Mucosa of descending colon (tissue), 3 donors: ENCODE measurements around the gene PITHD1. TPM values are rescaled to one million over a fixed set of nuclear protein-coding genes. Genes with fewer than 3 reads are reported as not detected.

Source experiments
- ATAC-seq: fragments of 200-7000 bp; cut with Tn5 transposase; one replicate; pipeline ENCODE4 v1.9.1; 2020; ENCODE audit warnings: mild to moderate bottlenecking, moderate library complexity
- DNase-seq, 3 donors: peaks; one replicate each; pipeline ENCODE4 v3.0.0-alpha.2; 2020
- H3K36me3 ChIP-seq: fragments of 200-600 bp; one replicate; pipeline ENCODE4 v1.8.0; 2021; ENCODE audit warnings: low read depth, mild to moderate bottlenecking
- H3K4me1 ChIP-seq: fragments of 200-600 bp; one replicate; pipeline ENCODE4 v1.8.0; 2021; ENCODE audit warnings: low read depth, mild to moderate bottlenecking
- H3K4me3 ChIP-seq: fragments of 200-600 bp; one replicate; pipeline ENCODE4 v1.8.0; 2021; ENCODE audit warnings: mild to moderate bottlenecking
- H3K9me3 ChIP-seq: fragments of 200-600 bp; one replicate; pipeline ENCODE4 v1.8.0; 2021; ENCODE audit warnings: mild to moderate bottlenecking
- intact Hi-C, 2 donors: fragments of 100-400 bp; cut with DNase I in 1 of 2; cut with micrococcal nuclease in 1 of 2; formaldehyde crosslinking; loops; one replicate each; pipeline versions ENCODE4 v1.11.0 to v1.11.1; 2022; cut with DNase I, micrococcal nuclease
- total RNA-seq, 3 donors: library from RNA; stranded (reverse); fragmentation: NEBNext Ultra II Directional in 2 of 3; extraction: Animal tissue kit (Norgen Biotek cat#: 25700) in 2 of 3; gene quantifications; one replicate each; pipeline versions ENCODE4 v1.2.1 to v1.2.4, GENCODE V29; 2021 to 2023
- TF ChIP-seq, protein P1 (sequence below): fragments of 200-600 bp; IDR thresholded peaks from one replicate; pipeline ENCODE4 v1.8.0; 2022; ENCODE audit warnings: antibody characterized with exemption, mild to moderate bottlenecking
- donor health status: DM: no; HTN: no; CAD: no; lungs with moderate emphysema.
- donor health status: DM: no; HTN: no; CAD: no.
- donor health status: DM: no; HTN: yes; CAD: no.

Gene PITHD1
- total RNA-seq, 3 donors from 2014 or later, result 38.9 to 53.2 (median 39.6) TPM

DNA sequence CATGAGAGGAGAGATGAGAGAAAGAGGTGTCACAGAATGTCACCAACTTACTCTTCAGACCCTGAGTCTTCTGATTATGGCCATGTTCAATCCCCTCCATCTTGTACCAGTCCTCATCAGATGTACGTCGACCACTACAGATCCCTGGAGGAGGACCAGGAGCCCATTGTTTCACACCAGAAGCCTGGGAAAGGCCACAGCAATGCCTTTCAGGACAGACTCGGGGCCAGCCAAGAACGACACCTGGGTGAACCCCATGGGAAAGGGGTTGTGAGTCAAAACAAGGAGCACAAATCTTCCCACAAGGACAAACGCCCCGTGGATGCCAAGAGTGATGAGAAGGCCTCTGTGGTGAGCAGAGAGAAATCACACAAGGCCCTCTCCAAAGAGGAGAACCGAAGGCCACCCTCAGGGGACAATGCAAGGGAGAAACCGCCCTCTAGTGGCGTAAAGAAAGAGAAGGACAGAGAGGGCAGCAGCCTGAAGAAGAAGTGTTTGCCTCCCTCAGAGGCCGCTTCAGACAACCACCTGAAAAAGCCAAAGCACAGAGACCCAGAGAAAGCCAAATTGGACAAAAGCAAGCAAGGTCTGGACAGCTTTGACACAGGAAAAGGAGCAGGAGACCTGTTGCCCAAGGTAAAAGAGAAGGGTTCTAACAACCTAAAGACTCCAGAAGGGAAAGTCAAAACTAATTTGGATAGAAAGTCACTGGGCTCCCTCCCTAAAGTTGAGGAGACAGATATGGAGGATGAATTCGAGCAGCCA, 27.0 kb upstream of the PITHD1 start:
- intact Hi-C loops, result no loop called here
- Histone ChIP-seq H3K36me3 (peaks cover 19% of the 10 kb centered on the region), H3K9me3 (no peaks in the 10 kb centered on the region), H3K4me1 (no peaks in the 10 kb centered on the region), H3K4me3 (no peak overlapping the region)
- DNase-seq, result peak in 1 of 3 donors; percentile 61
- TF ChIP-seq, protein P1, sequence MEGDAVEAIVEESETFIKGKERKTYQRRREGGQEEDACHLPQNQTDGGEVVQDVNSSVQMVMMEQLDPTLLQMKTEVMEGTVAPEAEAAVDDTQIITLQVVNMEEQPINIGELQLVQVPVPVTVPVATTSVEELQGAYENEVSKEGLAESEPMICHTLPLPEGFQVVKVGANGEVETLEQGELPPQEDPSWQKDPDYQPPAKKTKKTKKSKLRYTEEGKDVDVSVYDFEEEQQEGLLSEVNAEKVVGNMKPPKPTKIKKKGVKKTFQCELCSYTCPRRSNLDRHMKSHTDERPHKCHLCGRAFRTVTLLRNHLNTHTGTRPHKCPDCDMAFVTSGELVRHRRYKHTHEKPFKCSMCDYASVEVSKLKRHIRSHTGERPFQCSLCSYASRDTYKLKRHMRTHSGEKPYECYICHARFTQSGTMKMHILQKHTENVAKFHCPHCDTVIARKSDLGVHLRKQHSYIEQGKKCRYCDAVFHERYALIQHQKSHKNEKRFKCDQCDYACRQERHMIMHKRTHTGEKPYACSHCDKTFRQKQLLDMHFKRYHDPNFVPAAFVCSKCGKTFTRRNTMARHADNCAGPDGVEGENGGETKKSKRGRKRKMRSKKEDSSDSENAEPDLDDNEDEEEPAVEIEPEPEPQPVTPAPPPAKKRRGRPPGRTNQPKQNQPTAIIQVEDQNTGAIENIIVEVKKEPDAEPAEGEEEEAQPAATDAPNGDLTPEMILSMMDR, result peak; percentile 41
- peak; percentile 88 for ATAC-seq

DNA sequence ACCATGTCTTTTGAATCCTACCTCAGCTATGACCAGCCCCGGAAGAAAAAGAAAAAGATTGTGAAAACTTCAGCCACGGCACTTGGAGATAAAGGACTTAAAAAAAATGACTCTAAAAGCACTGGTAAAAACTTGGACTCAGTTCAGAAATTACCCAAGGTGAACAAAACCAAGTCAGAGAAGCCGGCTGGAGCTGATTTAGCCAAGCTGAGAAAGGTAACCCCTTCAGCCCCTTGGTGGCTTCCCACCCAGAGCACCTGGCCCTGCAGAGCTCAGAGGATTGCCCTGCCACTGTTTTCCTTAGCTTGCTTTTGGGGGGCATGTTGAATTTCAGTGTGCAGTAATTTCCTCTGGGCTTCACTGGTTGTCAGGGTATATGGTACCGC, 26.4 kb upstream of the PITHD1 start:
- H3K4me3 ChIP-seq, result no peak overlapping the region
- no peaks in the 10 kb centered on the region for H3K4me1 ChIP-seq
- TF ChIP-seq, protein P1, result no peak
- H3K36me3 ChIP-seq, result peaks cover 22% of the 10 kb centered on the region
- H3K9me3 ChIP-seq, result no peaks in the 10 kb centered on the region
- intact Hi-C loops, result no loop called here
- no peak for DNase-seq
- ATAC-seq, result no peak

DNA sequence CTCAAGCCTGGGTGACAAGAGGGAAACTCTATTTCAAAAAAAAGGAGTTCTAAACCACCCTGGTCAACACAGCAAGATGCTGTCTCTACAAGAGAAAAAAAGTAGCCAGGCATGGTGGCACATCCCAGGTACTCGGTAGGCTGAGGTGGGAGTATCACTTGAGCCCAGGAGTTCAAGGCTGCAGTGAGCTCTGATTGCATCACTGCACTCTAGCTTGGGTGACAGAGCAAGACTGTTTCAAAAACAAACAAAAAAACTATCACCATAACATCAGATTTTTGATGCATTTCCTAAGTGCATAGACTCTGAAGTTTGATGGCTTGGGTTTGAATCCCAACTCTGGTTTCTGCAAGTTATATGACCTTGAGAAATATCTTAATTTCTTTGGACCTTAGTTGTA, 25.3 kb upstream of the PITHD1 start:
- TF ChIP-seq, protein P1, result no peak
- Histone ChIP-seq H3K4me1 (no peaks in the 10 kb centered on the region), H3K9me3 (no peaks in the 10 kb centered on the region), H3K4me3 (no peak overlapping the region), H3K36me3 (peaks cover 33% of the 10 kb centered on the region)
- ATAC-seq, result no peak
- no peak for DNase-seq
- intact Hi-C loops, result no loop called here

DNA sequence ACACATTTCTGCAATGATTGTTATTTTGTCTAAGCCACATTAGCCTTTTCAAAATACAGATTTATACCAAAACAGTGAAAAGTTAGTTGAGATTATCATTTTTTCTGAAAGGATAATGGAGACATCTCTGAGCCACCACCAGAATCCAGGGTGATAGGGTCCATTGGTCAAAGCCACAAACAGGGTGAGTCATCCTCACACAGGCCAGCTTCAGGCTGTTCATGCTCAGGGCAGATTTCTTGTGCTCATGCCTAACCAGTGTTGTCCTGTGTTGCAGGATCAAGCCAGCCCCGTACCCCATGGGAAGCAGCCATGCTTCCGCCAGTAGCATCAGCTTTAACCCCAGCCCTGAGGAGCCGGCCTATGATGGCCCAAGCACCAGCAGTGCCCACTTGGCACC, 21.5 kb upstream of the PITHD1 start:
- ATAC-seq, result peak; percentile 38
- intact Hi-C loops, result no loop called here
- TF ChIP-seq, protein P1, result no peak
- Histone ChIP-seq H3K9me3 (no peaks in the 10 kb centered on the region), H3K4me3 (no peak overlapping the region), H3K4me1 (no peaks in the 10 kb centered on the region), H3K36me3 (peaks cover 40% of the 10 kb centered on the region)
- no peak for DNase-seq

DNA sequence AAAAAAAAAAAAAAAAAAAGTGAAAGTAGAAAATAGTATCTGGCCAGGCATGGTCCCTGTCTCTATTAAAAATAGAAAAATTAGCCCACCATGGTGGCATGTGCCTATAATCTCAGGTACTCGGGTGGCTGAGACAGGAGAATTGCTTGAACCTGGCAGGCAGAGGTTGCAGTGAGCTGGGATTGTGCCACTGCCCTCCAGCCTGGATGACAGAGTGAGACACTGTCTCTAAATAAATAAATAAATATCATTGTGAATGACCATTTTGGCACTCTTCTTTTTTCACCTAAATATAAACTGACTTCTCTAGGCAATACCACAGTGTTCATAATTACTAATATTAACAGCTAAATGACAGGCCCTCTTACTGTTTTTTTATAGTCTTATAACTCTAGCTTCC, 20.4 kb upstream of the PITHD1 start:
- ATAC-seq (no peak), DNase-seq (no peak)
- TF ChIP-seq, protein P1, result no peak

More for the DNA sequence above, 20.4 kb upstream of the PITHD1 start:
- H3K36me3 ChIP-seq, result peaks cover 34% of the 10 kb centered on the region
- intact Hi-C loops, result no loop called here
- no peaks in the 10 kb centered on the region for H3K4me1 ChIP-seq
- H3K9me3 ChIP-seq, result no peaks in the 10 kb centered on the region
- H3K4me3 ChIP-seq, result no peak overlapping the region
